Trophoblast cell (in vitro differentiated cells and primary cell): Measurements from ENCODE around the gene GSTCD.
A peak's percentile ranks its signal among the peaks of the same experiment; 100 is the strongest.

Source experiments
- DNase-seq, 2 donors: peaks; one replicate each; pipeline ENCODE4 v3.0.0-alpha.2; 2016
- H2AFZ ChIP-seq: 2 replicates; pipeline ENCODE4 v1.6.1; 2013; ENCODE audit warnings: low read length, moderate library complexity, mild to moderate bottlenecking; ENCODE audit not compliant: insufficient read depth, poor library complexity
- H2AK5ac ChIP-seq: 2 replicates; pipeline ENCODE4 v1.6.1; 2013; ENCODE audit warnings: mild to moderate bottlenecking, low read length
- H2BK120ac ChIP-seq: 2 replicates; pipeline ENCODE4 v1.6.1; 2013; ENCODE audit warnings: low read length, mild to moderate bottlenecking, moderate library complexity; ENCODE audit not compliant: insufficient read depth, poor library complexity
- H2BK12ac ChIP-seq: 2 replicates; pipeline ENCODE4 v1.6.1; 2013; ENCODE audit warnings: mild to moderate bottlenecking, low read length, moderate library complexity
- H2BK5ac ChIP-seq: 2 replicates; pipeline ENCODE4 v1.6.1; 2013; ENCODE audit warnings: low read length, low read depth, moderate library complexity, mild to moderate bottlenecking; ENCODE audit not compliant: poor library complexity
- H3K14ac ChIP-seq: 2 replicates; pipeline ENCODE4 v1.6.1; 2013; ENCODE audit warnings: mild to moderate bottlenecking, low read length
- H3K18ac ChIP-seq: 2 replicates; pipeline ENCODE4 v1.6.1; 2013; ENCODE audit warnings: mild to moderate bottlenecking, low read length
- H3K23ac ChIP-seq: 2 replicates; pipeline ENCODE4 v1.6.1; 2013; ENCODE audit warnings: low read length
- H3K27ac ChIP-seq: 2 replicates; pipeline ENCODE4 v1.5.1; 2013; ENCODE audit warnings: low read depth, mild to moderate bottlenecking, inconsistent platforms, low read length, moderate library complexity
- H3K27me3 ChIP-seq: 2 replicates; pipeline ENCODE4 v1.6.1; 2013; ENCODE audit warnings: inconsistent platforms, mild to moderate bottlenecking, low read length, moderate library complexity; ENCODE audit not compliant: insufficient read depth
- H3K36me3 ChIP-seq, 2 experiments: 1 replicate in 1 of 2; 2 replicates in 1 of 2; pipeline ENCODE4 v1.6.1; 2013; ENCODE audit warnings: low read length in 2 of 2, mild to moderate bottlenecking in 2 of 2, moderate library complexity in 1 of 2; ENCODE audit not compliant: insufficient read depth in 2 of 2, control insufficient read depth in 1 of 2
- H3K4ac ChIP-seq: 2 replicates; pipeline ENCODE4 v1.6.1; 2013; ENCODE audit warnings: low read depth, mild to moderate bottlenecking, low read length, moderate library complexity
- H3K4me1 ChIP-seq, 2 experiments: 1 replicate in 1 of 2; 2 replicates in 1 of 2; pipeline ENCODE4 v1.6.1; 2013; ENCODE audit warnings: low read length in 2 of 2, mild to moderate bottlenecking in 2 of 2, moderate library complexity in 1 of 2; ENCODE audit not compliant: insufficient read depth in 2 of 2, control insufficient read depth in 1 of 2
- H3K4me2 ChIP-seq: 2 replicates; pipeline ENCODE4 v1.6.1; 2013; ENCODE audit warnings: inconsistent platforms, mild to moderate bottlenecking, low read length, moderate library complexity
- H3K4me3 ChIP-seq: 2 replicates; pipeline ENCODE4 v1.5.1; 2013; ENCODE audit warnings: mild to moderate bottlenecking, low read depth, low read length, inconsistent platforms
- H3K79me1 ChIP-seq: one replicate; pipeline ENCODE4 v1.6.1; 2013; ENCODE audit warnings: low read length
- H3K79me2 ChIP-seq: 2 replicates; pipeline ENCODE4 v1.6.1; 2013; ENCODE audit warnings: low read length, mild to moderate bottlenecking; ENCODE audit not compliant: control insufficient read depth, insufficient read depth, poor library complexity
- H3K9ac ChIP-seq: 2 replicates; pipeline ENCODE4 v1.6.1; 2013; ENCODE audit warnings: mild to moderate bottlenecking, low read length
- H3K9me3 ChIP-seq: 2 replicates; pipeline ENCODE4 v1.6.1; 2013; ENCODE audit warnings: low read depth, mild to moderate bottlenecking, control low read depth, inconsistent platforms, low read length; ENCODE audit not compliant: insufficient read depth
- H4K12ac ChIP-seq: 2 replicates; pipeline ENCODE4 v1.6.1; 2013; ENCODE audit warnings: low read depth, mild to moderate bottlenecking, low read length, moderate library complexity
- H4K8ac ChIP-seq: 2 replicates; pipeline ENCODE4 v1.6.1; 2013; ENCODE audit warnings: low read depth, mild to moderate bottlenecking, low read length, moderate library complexity
- H4K91ac ChIP-seq: one replicate; pipeline ENCODE4 v1.6.1; 2013; ENCODE audit warnings: low read depth, mild to moderate bottlenecking, low read length, moderate library complexity
- WGBS: extraction: QIAGEN DNeasy Blood & Tissue Kit; methylation state at CpG from one replicate; pipeline ENCODE4 v1.1.7; 2013; ENCODE audit warnings: missing lambda C conversion rate; ENCODE audit not compliant: insufficient read length, insufficient coverage; ENCODE audit errors: extremely low coverage; 5-methylcytosine and 5-hydroxymethylcytosine counted together

Gene GSTCD

DNA sequence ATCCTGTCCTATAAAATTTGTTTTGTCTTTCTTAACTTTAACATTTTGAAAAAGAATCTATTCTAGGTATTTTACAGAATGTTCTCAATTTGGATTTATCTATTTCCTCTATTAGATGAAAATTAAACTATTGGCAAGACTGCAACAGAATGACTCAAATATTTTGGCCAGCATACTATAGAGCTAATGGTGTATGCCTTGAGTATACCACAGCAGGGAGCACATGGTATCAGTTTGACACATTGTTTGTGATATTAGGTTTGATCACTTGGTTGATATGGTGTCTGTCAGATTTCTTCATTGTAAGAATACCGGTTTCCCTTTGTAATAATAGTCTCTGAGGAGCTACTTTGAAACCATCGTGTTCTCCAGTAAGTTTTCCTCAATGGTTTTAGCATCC is 98.9 kb downstream of the GSTCD start:
- Histone ChIP-seq H3K36me3 (no peaks in the 10 kb centered on the region), H2BK5ac (no peak overlapping the region), H2BK12ac (no peak overlapping the region), H2AFZ (no peak overlapping the region), H4K91ac (no peak overlapping the region), H3K4me1 (no peaks in the 10 kb centered on the region), H3K14ac (no peak overlapping the region), H3K27ac (no peak overlapping the region), H3K9ac (no peak overlapping the region), H3K23ac (no peak overlapping the region), H3K27me3 (no peaks in the 10 kb centered on the region), H3K4me2 (no peak overlapping the region), H4K8ac (no peak overlapping the region), H2BK120ac (no peak overlapping the region), H3K4me3 (no peak overlapping the region), H4K12ac (no peak overlapping the region), H3K79me1 (no peaks in the 10 kb centered on the region), H3K9me3 (no peaks in the 10 kb centered on the region), H3K18ac (no peak overlapping the region), H3K79me2 (no peaks in the 10 kb centered on the region), H3K4ac (no peak overlapping the region), H2AK5ac (no peak overlapping the region)
- WGBS = no CpG with 5 or more reads among the region's 2 CpGs
- peak in 1 of 2 donors; percentile 43 for DNase-seq

DNA sequence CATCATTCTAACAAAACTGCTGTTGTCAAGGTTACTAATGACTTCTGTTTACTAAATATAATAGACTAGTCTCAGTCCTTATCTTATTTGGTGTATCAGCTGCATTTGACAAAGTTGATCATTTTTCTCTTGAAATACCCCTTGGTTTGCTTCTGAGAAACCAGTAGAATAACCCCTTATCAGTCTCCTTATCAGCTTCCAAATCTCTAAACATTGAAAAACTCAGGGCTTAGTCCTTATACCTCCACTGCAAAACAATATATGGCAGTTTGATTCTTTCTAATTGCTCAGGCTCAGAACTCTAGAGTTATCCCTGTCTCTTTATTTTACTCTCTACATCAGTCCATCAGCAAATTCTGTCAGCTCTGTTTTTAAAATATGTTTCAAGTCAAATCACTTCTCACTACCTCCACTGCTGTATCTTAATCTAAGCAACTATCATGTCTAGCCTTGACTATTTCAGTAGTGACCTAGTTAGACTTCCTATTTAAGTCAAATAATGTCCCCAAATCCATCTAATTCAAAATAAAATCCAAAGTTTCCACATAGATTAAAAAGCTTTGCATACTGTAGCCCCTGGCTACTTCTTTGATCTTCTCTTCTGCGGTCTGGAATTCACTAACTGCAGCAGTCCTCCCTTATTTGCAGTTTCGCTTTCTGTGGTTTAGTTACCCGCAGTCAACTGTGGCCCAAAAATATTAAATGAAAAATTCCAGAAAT is 99.6 kb downstream of the GSTCD start:
- Histone ChIP-seq H3K4ac (no peak overlapping the region), H3K4me2 (no peak overlapping the region), H4K12ac (no peak overlapping the region), H2BK12ac (no peak overlapping the region), H2AFZ (no peak overlapping the region), H2BK120ac (no peak overlapping the region), H3K9ac (no peak overlapping the region), H2AK5ac (no peak overlapping the region), H3K4me1 (no peaks in the 10 kb centered on the region), H4K91ac (no peak overlapping the region), H3K23ac (no peak overlapping the region), H3K14ac (no peak overlapping the region), H2BK5ac (no peak overlapping the region), H4K8ac (no peak overlapping the region), H3K9me3 (no peaks in the 10 kb centered on the region), H3K4me3 (no peak overlapping the region), H3K79me1 (no peaks in the 10 kb centered on the region), H3K36me3 (no peaks in the 10 kb centered on the region), H3K27ac (no peak overlapping the region), H3K18ac (no peak overlapping the region), H3K27me3 (no peaks in the 10 kb centered on the region), H3K79me2 (no peaks in the 10 kb centered on the region)
- no CpG with 5 or more reads among the region's 3 CpGs for WGBS
- DNase-seq = peak in 1 of 2 donors; percentile 53

DNA sequence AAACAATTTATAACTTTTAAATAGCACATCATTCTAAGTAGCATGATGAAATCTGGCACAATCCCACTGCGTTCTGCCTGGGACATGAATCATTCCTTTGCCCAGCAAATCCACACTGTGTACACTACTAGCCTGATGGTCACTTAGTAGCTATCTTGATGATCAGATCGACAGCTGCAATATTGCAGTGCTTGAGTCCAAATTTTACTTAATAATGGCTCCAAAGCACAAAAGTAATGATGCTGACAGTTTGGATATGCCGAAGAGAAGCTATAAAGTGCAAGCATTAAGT is 100.1 kb downstream of the GSTCD start:
- Histone ChIP-seq H3K4me2 (no peak overlapping the region), H3K27me3 (no peaks in the 10 kb centered on the region), H3K36me3 (no peaks in the 10 kb centered on the region), H3K4ac (no peak overlapping the region), H2BK12ac (no peak overlapping the region), H2BK120ac (no peak overlapping the region), H3K9me3 (no peaks in the 10 kb centered on the region), H4K91ac (no peak overlapping the region), H2AK5ac (no peak overlapping the region), H3K4me3 (no peak overlapping the region), H3K23ac (no peak overlapping the region), H4K12ac (no peak overlapping the region), H3K18ac (no peak overlapping the region), H3K9ac (no peak overlapping the region), H2AFZ (no peak overlapping the region), H4K8ac (no peak overlapping the region), H3K14ac (no peak overlapping the region), H2BK5ac (no peak overlapping the region), H3K79me1 (no peaks in the 10 kb centered on the region), H3K4me1 (no peaks in the 10 kb centered on the region), H3K27ac (no peak overlapping the region), H3K79me2 (no peaks in the 10 kb centered on the region)
- WGBS = no CpG with 5 or more reads among the region's 3 CpGs
- peak; percentile 35 to 78 for DNase-seq

DNA sequence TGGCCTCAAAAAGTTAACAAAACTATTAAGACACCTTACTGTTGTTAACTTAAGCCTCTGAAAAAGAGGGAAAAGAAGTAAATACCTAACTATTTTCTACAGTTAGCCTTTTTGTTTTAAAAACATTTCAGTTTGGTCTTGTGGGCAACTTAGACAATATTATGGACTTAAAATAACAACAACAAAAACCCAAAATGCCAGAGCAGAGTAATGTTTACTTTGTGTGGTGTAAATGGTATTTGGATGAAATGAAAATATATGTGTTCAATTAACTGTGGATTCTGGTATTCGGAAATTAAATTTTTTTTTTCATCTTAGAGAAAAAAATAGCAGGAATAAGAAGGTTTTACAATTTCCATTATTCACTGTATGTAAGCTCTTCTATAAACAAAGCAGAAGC is 107.1 kb downstream of the GSTCD start:
- no peak overlapping the region for H3K4ac ChIP-seq
- H3K4me1 ChIP-seq = no peaks in the 10 kb centered on the region
- H3K4me3 ChIP-seq = no peak overlapping the region
- H3K18ac ChIP-seq = no peak overlapping the region
- no peak overlapping the region for H3K14ac ChIP-seq
- no peak overlapping the region for H2BK12ac ChIP-seq
- no peak overlapping the region for H4K91ac ChIP-seq
- H3K79me1 ChIP-seq = no peaks in the 10 kb centered on the region
- H3K9me3 ChIP-seq = no peaks in the 10 kb centered on the region
- H2BK120ac ChIP-seq = no peak overlapping the region
- H3K27me3 ChIP-seq = no peaks in the 10 kb centered on the region
- no peak overlapping the region for H3K9ac ChIP-seq
- no peak overlapping the region for H2AK5ac ChIP-seq
- H3K27ac ChIP-seq = no peak overlapping the region
- no peaks in the 10 kb centered on the region for H3K79me2 ChIP-seq
- no peak overlapping the region for H2BK5ac ChIP-seq
- no peak overlapping the region for H3K23ac ChIP-seq
- no CpG with 5 or more reads among the region's 1 CpG for WGBS
- H4K8ac ChIP-seq = no peak overlapping the region
- no peak overlapping the region for H3K4me2 ChIP-seq
- no peaks in the 10 kb centered on the region for H3K36me3 ChIP-seq
- DNase-seq = no peak
- no peak overlapping the region for H2AFZ ChIP-seq
- no peak overlapping the region for H4K12ac ChIP-seq
